ENCODE measurements around the gene CFAP251. TPM values are rescaled to one million over a fixed set of nuclear protein-coding genes. Genes with fewer than 3 reads are reported as not detected.

CFAP251 gene
- polyA plus RNA-seq, 3 donors = 0.08 to 0.17 TPM; not detected in 1

DNA sequence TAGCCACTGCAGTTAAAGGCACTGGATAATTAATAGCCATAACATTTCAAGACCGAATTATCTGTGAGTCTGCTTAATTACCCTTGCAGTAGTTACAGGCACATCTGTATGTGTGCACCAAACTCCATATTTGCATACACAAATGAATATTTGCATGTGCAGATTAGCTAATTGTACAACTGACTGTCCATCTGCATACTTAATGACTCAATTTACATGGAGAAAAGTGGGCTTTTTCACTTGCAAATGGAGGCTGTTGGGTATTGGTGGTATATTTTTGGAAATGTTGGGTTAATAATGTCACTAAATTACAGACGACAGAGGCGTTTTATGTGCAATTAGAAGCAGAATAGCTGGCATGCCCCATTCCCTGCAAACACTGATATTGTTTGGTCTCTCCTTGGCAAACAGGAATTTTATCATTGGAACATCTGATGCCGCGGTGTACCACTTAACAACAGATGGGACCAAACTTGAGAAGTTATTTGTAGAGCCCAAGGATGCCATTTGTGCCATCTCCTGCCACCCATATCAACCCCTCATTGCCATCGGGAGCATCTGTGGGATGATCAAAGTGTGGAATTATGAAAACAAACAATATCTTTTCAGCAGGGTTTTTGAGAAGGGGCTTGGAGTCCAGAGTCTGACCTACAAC is 39.6 kb downstream of the CFAP251 start:
- Mint-ChIP-seq H3K36me3 (no peaks in the 10 kb centered on the region), H3K4me1 (no peaks in the 10 kb centered on the region), H3K9me3 (peaks cover 0 to 2% (median 0%) of the 10 kb centered on the region in 7 donors), H3K27ac (no peak overlapping the region), H3K27me3 (ENCODE audit: low read depth in 3 of 3) (no peaks in the 10 kb centered on the region), H3K4me3 (no peak overlapping the region)
- no peaks in the 10 kb centered on the region for H3K36me3 ChIP-seq (replicated peaks in 1 of 2; ENCODE audit: control insufficient read depth in 1 of 2, insufficient read depth in 2 of 2, low read length in 2 of 2)
- no peak overlapping the region for H2AFZ ChIP-seq (ENCODE audit: insufficient read depth, low read depth, low read length, poor library complexity, severe bottlenecking)
- H3K9me3 ChIP-seq (replicated peaks in 1 of 2; ENCODE audit: control insufficient read depth in 1 of 2, insufficient read depth in 1 of 2, low read length in 2 of 2) = no peaks in the 10 kb centered on the region
- no peak overlapping the region for H3K27ac ChIP-seq (ENCODE audit: low read depth in 1 of 2, low read length in 2 of 2)
- no peak overlapping the region for H3K9ac ChIP-seq (ENCODE audit: insufficient read depth, low read length, poor library complexity, severe bottlenecking)
- DNase-seq = no peak
- H3K4me1 ChIP-seq (ENCODE audit: control insufficient read depth in 1 of 2, insufficient read depth in 2 of 2, low read length in 2 of 2) = no peaks in the 10 kb centered on the region
- intact Hi-C loops (cut with micrococcal nuclease) = no loop called here
- no peaks in the 10 kb centered on the region for H4K20me1 ChIP-seq (ENCODE audit: insufficient read depth, low read length)
- no peak overlapping the region for H3K4me3 ChIP-seq (replicated peaks in 1 of 3; ENCODE audit: low read depth in 2 of 3, low read length in 3 of 3)
- 94% methylated on average over 2 of the region's 6 CpGs for WGBS (ENCODE audit: insufficient coverage)
- no peak overlapping the region for H3K4me2 ChIP-seq (replicated peaks; ENCODE audit: extremely low read depth, low read length, poor library complexity, severe bottlenecking)
- TF ChIP-seq, protein P1, sequence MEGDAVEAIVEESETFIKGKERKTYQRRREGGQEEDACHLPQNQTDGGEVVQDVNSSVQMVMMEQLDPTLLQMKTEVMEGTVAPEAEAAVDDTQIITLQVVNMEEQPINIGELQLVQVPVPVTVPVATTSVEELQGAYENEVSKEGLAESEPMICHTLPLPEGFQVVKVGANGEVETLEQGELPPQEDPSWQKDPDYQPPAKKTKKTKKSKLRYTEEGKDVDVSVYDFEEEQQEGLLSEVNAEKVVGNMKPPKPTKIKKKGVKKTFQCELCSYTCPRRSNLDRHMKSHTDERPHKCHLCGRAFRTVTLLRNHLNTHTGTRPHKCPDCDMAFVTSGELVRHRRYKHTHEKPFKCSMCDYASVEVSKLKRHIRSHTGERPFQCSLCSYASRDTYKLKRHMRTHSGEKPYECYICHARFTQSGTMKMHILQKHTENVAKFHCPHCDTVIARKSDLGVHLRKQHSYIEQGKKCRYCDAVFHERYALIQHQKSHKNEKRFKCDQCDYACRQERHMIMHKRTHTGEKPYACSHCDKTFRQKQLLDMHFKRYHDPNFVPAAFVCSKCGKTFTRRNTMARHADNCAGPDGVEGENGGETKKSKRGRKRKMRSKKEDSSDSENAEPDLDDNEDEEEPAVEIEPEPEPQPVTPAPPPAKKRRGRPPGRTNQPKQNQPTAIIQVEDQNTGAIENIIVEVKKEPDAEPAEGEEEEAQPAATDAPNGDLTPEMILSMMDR (IDR thresholded peaks at IDR 0.05) = no peak
- H3K79me2 ChIP-seq (ENCODE audit: insufficient read depth, low read length) = no peaks in the 10 kb centered on the region
- H3K27me3 ChIP-seq (ENCODE audit: control insufficient read depth in 2 of 2, insufficient read depth in 2 of 2, low read length in 2 of 2) = no peaks in the 10 kb centered on the region

DNA sequence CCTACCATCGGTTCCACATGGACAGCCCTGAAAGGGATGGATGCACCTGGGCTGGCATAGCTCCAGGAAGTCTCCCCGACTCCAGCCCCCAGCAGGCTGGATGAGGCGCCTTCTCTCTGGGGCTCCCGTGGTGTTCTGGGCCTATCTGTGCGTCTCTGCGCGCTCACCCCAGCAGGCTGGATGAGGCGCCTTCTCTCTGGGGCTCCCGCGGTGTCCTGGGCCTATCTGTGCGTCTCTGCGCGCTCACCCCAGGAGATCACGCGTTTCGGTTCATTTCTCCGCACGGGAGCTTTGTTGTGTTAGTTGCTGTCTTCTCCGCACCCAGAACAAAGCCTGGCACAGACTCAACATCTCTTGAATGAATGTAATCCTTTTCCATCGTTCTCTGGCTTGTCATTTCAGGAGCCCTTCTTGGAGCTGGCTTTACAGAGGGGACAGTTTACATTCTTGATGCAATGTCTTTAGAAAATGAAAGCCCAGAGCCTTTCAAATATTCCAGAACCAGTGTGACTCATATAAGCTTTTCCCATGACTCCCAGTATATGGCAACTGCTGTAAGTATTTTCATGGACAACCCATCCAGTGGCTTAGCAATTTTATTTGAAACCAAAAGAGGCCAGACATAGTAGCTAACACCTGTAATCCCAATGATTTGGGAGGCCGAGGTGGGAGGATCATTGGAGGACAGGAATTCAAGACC is 40.3 kb downstream of the CFAP251 start:
- no peak overlapping the region for H3K27ac ChIP-seq (ENCODE audit: low read depth in 1 of 2, low read length in 2 of 2)
- H3K9me3 ChIP-seq (replicated peaks in 1 of 2; ENCODE audit: control insufficient read depth in 1 of 2, insufficient read depth in 1 of 2, low read length in 2 of 2) = no peaks in the 10 kb centered on the region
- H3K27me3 ChIP-seq (ENCODE audit: control insufficient read depth in 2 of 2, insufficient read depth in 2 of 2, low read length in 2 of 2) = no peaks in the 10 kb centered on the region
- intact Hi-C loops (cut with micrococcal nuclease) = no loop called here
- H3K79me2 ChIP-seq (ENCODE audit: insufficient read depth, low read length) = no peaks in the 10 kb centered on the region
- Mint-ChIP-seq H3K27me3 (ENCODE audit: low read depth in 3 of 3) (no peaks in the 10 kb centered on the region), H3K27ac (no peak overlapping the region), H3K9me3 (peaks cover 0 to 2% (median 0%) of the 10 kb centered on the region in 7 donors), H3K4me1 (no peaks in the 10 kb centered on the region), H3K4me3 (no peak overlapping the region), H3K36me3 (no peaks in the 10 kb centered on the region)
- no peaks in the 10 kb centered on the region for H3K36me3 ChIP-seq (replicated peaks in 1 of 2; ENCODE audit: control insufficient read depth in 1 of 2, insufficient read depth in 2 of 2, low read length in 2 of 2)
- no peaks in the 10 kb centered on the region for H4K20me1 ChIP-seq (ENCODE audit: insufficient read depth, low read length)
- no peak overlapping the region for H3K4me3 ChIP-seq (replicated peaks in 1 of 3; ENCODE audit: low read depth in 2 of 3, low read length in 3 of 3)
- H3K9ac ChIP-seq (ENCODE audit: insufficient read depth, low read length, poor library complexity, severe bottlenecking) = no peak overlapping the region
- WGBS (ENCODE audit: insufficient coverage) = 87% methylated on average over 19 of the region's 21 CpGs
- H3K4me2 ChIP-seq (replicated peaks; ENCODE audit: extremely low read depth, low read length, poor library complexity, severe bottlenecking) = no peak overlapping the region
- TF ChIP-seq, protein P1 (IDR thresholded peaks at IDR 0.05) = no peak
- DNase-seq = no peak
- H3K4me1 ChIP-seq (ENCODE audit: control insufficient read depth in 1 of 2, insufficient read depth in 2 of 2, low read length in 2 of 2) = no peaks in the 10 kb centered on the region
- H2AFZ ChIP-seq (ENCODE audit: insufficient read depth, low read depth, low read length, poor library complexity, severe bottlenecking) = no peak overlapping the region

Measured in CD14-positive monocyte (primary cell).